ENCODE measurements around the gene EXOC4. TPM values are rescaled to one million over a fixed set of nuclear protein-coding genes. Genes with fewer than 3 reads are reported as not detected.
"Not testable (repeated sequence)": the region's sequence is repeated elsewhere in the genome, so short reads cannot be mapped to it uniquely, and the experiment has no call there.

The EXOC4 gene
- polyA plus RNA-seq, 2 donors, result 11.1 to 19.0 TPM

GRCh38 chr7:133985300-133985699 lies 732.4 kb downstream of the EXOC4 start:
- no peaks in the 10 kb centered on the region for H3K9me3 ChIP-seq (ENCODE audit: control insufficient read depth in 2 of 2, insufficient read depth in 1 of 2, low read depth in 1 of 2, low read length in 1 of 2)
- no peak overlapping the region for H3K27ac ChIP-seq (ENCODE audit: low read depth in 2 of 2, low read length in 1 of 2)
- WGBS, 2 donors, result 97 to 100% methylated on average over 1 of the region's 1 CpG
- no peaks in the 10 kb centered on the region for H3K27me3 ChIP-seq (ENCODE audit: control insufficient read depth in 1 of 2, insufficient read depth in 2 of 2, low read length in 2 of 2)
- H3K36me3 ChIP-seq (ENCODE audit: control insufficient read depth in 2 of 2, insufficient read depth in 2 of 2, low read length in 1 of 2), result no peaks in the 10 kb centered on the region
- no peaks in the 10 kb centered on the region for H3K4me1 ChIP-seq (ENCODE audit: control insufficient read depth in 2 of 2, insufficient read depth in 2 of 2, low read length in 1 of 2)
- H3K4me3 ChIP-seq (ENCODE audit: low read depth in 1 of 2, low read length in 2 of 2), result no peak overlapping the region

- Histone ChIP-seq H3K27me3 (ENCODE audit: control insufficient read depth in 1 of 2, insufficient read depth in 2 of 2, low read length in 2 of 2) (no peaks in the 10 kb centered on the region), H3K27ac (ENCODE audit: low read depth in 2 of 2, low read length in 1 of 2) (no peak overlapping the region), H3K36me3 (ENCODE audit: control insufficient read depth in 2 of 2, insufficient read depth in 2 of 2, low read length in 1 of 2) (no peaks in the 10 kb centered on the region), H3K4me1 (ENCODE audit: control insufficient read depth in 2 of 2, insufficient read depth in 2 of 2, low read length in 1 of 2) (no peaks in the 10 kb centered on the region), H3K4me3 (ENCODE audit: low read depth in 1 of 2, low read length in 2 of 2) (no peak overlapping the region), H3K9me3 (ENCODE audit: control insufficient read depth in 2 of 2, insufficient read depth in 1 of 2, low read depth in 1 of 2, low read length in 1 of 2) (no peaks in the 10 kb centered on the region)
- 75 to 81% methylated on average over 2 of the region's 2 CpGs for WGBS, 2 donors
Observed at GRCh38 chr7:133987582-133987981, 734.7 kb downstream of the EXOC4 start.

- Histone ChIP-seq H3K4me3 (ENCODE audit: low read depth in 1 of 2, low read length in 2 of 2) (no peak overlapping the region), H3K27me3 (ENCODE audit: control insufficient read depth in 1 of 2, insufficient read depth in 2 of 2, low read length in 2 of 2) (no peaks in the 10 kb centered on the region), H3K27ac (ENCODE audit: low read depth in 2 of 2, low read length in 1 of 2) (no peak overlapping the region), H3K4me1 (ENCODE audit: control insufficient read depth in 2 of 2, insufficient read depth in 2 of 2, low read length in 1 of 2) (no peaks in the 10 kb centered on the region), H3K36me3 (ENCODE audit: control insufficient read depth in 2 of 2, insufficient read depth in 2 of 2, low read length in 1 of 2) (peaks cover 0 to 6% of the 10 kb centered on the region in 2 donors), H3K9me3 (ENCODE audit: control insufficient read depth in 2 of 2, insufficient read depth in 1 of 2, low read depth in 1 of 2, low read length in 1 of 2) (no peaks in the 10 kb centered on the region)
- 69 to 72% methylated on average over 1 of the region's 1 CpG for WGBS, 2 donors
Observed at GRCh38 chr7:133993547-133993946, 740.7 kb downstream of the EXOC4 start.

GRCh38 chr7:133994100-133994499 lies 741.2 kb downstream of the EXOC4 start:
- not testable (repeated sequence) for H3K9me3 ChIP-seq (ENCODE audit: control insufficient read depth in 2 of 2, insufficient read depth in 1 of 2, low read depth in 1 of 2, low read length in 1 of 2); H3K4me3 ChIP-seq (ENCODE audit: low read depth in 1 of 2, low read length in 2 of 2); H3K36me3 ChIP-seq (ENCODE audit: control insufficient read depth in 2 of 2, insufficient read depth in 2 of 2, low read length in 1 of 2); H3K27me3 ChIP-seq (ENCODE audit: control insufficient read depth in 1 of 2, insufficient read depth in 2 of 2, low read length in 2 of 2); H3K27ac ChIP-seq (ENCODE audit: low read depth in 2 of 2, low read length in 1 of 2); H3K4me1 ChIP-seq (ENCODE audit: control insufficient read depth in 2 of 2, insufficient read depth in 2 of 2, low read length in 1 of 2)
- 96 to 98% methylated on average over 7 of the region's 7 CpGs for WGBS, 2 donors

GRCh38 chr7:133997463-133997862 lies 744.6 kb downstream of the EXOC4 start:
- peaks cover 0 to 6% of the 10 kb centered on the region in 2 donors for H3K36me3 ChIP-seq (ENCODE audit: control insufficient read depth in 2 of 2, insufficient read depth in 2 of 2, low read length in 1 of 2)
- 95 to 96% methylated on average over 6 of the region's 6 CpGs for WGBS, 2 donors

GRCh38 chr7:133999178-133999577 lies 746.3 kb downstream of the EXOC4 start:
- Histone ChIP-seq H3K27ac (ENCODE audit: low read depth in 2 of 2, low read length in 1 of 2) (no peak overlapping the region), H3K4me1 (ENCODE audit: control insufficient read depth in 2 of 2, insufficient read depth in 2 of 2, low read length in 1 of 2) (no peaks in the 10 kb centered on the region), H3K27me3 (ENCODE audit: control insufficient read depth in 1 of 2, insufficient read depth in 2 of 2, low read length in 2 of 2) (no peaks in the 10 kb centered on the region), H3K4me3 (ENCODE audit: low read depth in 1 of 2, low read length in 2 of 2) (no peak overlapping the region), H3K36me3 (ENCODE audit: control insufficient read depth in 2 of 2, insufficient read depth in 2 of 2, low read length in 1 of 2) (peaks cover 0 to 6% of the 10 kb centered on the region in 2 donors), H3K9me3 (ENCODE audit: control insufficient read depth in 2 of 2, insufficient read depth in 1 of 2, low read depth in 1 of 2, low read length in 1 of 2) (no peaks in the 10 kb centered on the region)
- 98% methylated on average over 2 of the region's 2 CpGs for WGBS, 2 donors

More at GRCh38 chr7:133997463-133997862, 744.6 kb downstream of the EXOC4 start:
- H3K4me1 ChIP-seq (ENCODE audit: control insufficient read depth in 2 of 2, insufficient read depth in 2 of 2, low read length in 1 of 2), result no peaks in the 10 kb centered on the region
- no peaks in the 10 kb centered on the region for H3K27me3 ChIP-seq (ENCODE audit: control insufficient read depth in 1 of 2, insufficient read depth in 2 of 2, low read length in 2 of 2)
- no peak overlapping the region for H3K27ac ChIP-seq (ENCODE audit: low read depth in 2 of 2, low read length in 1 of 2)
- no peak overlapping the region for H3K4me3 ChIP-seq (ENCODE audit: low read depth in 1 of 2, low read length in 2 of 2)
- H3K9me3 ChIP-seq (ENCODE audit: control insufficient read depth in 2 of 2, insufficient read depth in 1 of 2, low read depth in 1 of 2, low read length in 1 of 2), result no peaks in the 10 kb centered on the region

- H3K4me3 ChIP-seq (ENCODE audit: low read depth in 1 of 2, low read length in 2 of 2), result no peak overlapping the region
- H3K27ac ChIP-seq (ENCODE audit: low read depth in 2 of 2, low read length in 1 of 2), result no peak overlapping the region
- H3K36me3 ChIP-seq (ENCODE audit: control insufficient read depth in 2 of 2, insufficient read depth in 2 of 2, low read length in 1 of 2), result peaks cover 0 to 4% of the 10 kb centered on the region in 2 donors
- no peaks in the 10 kb centered on the region for H3K4me1 ChIP-seq (ENCODE audit: control insufficient read depth in 2 of 2, insufficient read depth in 2 of 2, low read length in 1 of 2)
- H3K27me3 ChIP-seq (ENCODE audit: control insufficient read depth in 1 of 2, insufficient read depth in 2 of 2, low read length in 2 of 2), result no peaks in the 10 kb centered on the region
- H3K9me3 ChIP-seq (ENCODE audit: control insufficient read depth in 2 of 2, insufficient read depth in 1 of 2, low read depth in 1 of 2, low read length in 1 of 2), result no peaks in the 10 kb centered on the region
- 96 to 98% methylated on average over 6 of the region's 6 CpGs for WGBS, 2 donors
Observed at GRCh38 chr7:134004829-134005505, 752.1 kb downstream of the EXOC4 start.

GRCh38 chr7:134009314-134010110 lies 756.6 kb downstream of the EXOC4 start:
- Histone ChIP-seq H3K9me3 (ENCODE audit: control insufficient read depth in 2 of 2, insufficient read depth in 1 of 2, low read depth in 1 of 2, low read length in 1 of 2) (no peaks in the 10 kb centered on the region), H3K36me3 (ENCODE audit: control insufficient read depth in 2 of 2, insufficient read depth in 2 of 2, low read length in 1 of 2) (peaks cover 0 to 4% of the 10 kb centered on the region in 2 donors), H3K27me3 (ENCODE audit: control insufficient read depth in 1 of 2, insufficient read depth in 2 of 2, low read length in 2 of 2) (no peaks in the 10 kb centered on the region), H3K27ac (ENCODE audit: low read depth in 2 of 2, low read length in 1 of 2) (no peak overlapping the region), H3K4me3 (ENCODE audit: low read depth in 1 of 2, low read length in 2 of 2) (no peak overlapping the region), H3K4me1 (ENCODE audit: control insufficient read depth in 2 of 2, insufficient read depth in 2 of 2, low read length in 1 of 2) (no peaks in the 10 kb centered on the region)
- WGBS, 2 donors, result 70 to 79% methylated on average over 4 of the region's 4 CpGs

- H3K27ac ChIP-seq (ENCODE audit: low read depth in 2 of 2, low read length in 1 of 2), result no peak overlapping the region
- H3K36me3 ChIP-seq (ENCODE audit: control insufficient read depth in 2 of 2, insufficient read depth in 2 of 2, low read length in 1 of 2), result no peaks in the 10 kb centered on the region
- no peaks in the 10 kb centered on the region for H3K27me3 ChIP-seq (ENCODE audit: control insufficient read depth in 1 of 2, insufficient read depth in 2 of 2, low read length in 2 of 2)
- no peaks in the 10 kb centered on the region for H3K4me1 ChIP-seq (ENCODE audit: control insufficient read depth in 2 of 2, insufficient read depth in 2 of 2, low read length in 1 of 2)
- no peak overlapping the region for H3K4me3 ChIP-seq (ENCODE audit: low read depth in 1 of 2, low read length in 2 of 2)
- H3K9me3 ChIP-seq (ENCODE audit: control insufficient read depth in 2 of 2, insufficient read depth in 1 of 2, low read depth in 1 of 2, low read length in 1 of 2), result no peaks in the 10 kb centered on the region
- WGBS, 2 donors, result 81 to 92% methylated on average over 1 of the region's 1 CpG
Observed at GRCh38 chr7:134013249-134013648, 760.4 kb downstream of the EXOC4 start.
